ENCODE measurements around the gene DDX25.
A peak's percentile ranks its signal among the peaks of the same experiment; 100 is the strongest.

DNA sequence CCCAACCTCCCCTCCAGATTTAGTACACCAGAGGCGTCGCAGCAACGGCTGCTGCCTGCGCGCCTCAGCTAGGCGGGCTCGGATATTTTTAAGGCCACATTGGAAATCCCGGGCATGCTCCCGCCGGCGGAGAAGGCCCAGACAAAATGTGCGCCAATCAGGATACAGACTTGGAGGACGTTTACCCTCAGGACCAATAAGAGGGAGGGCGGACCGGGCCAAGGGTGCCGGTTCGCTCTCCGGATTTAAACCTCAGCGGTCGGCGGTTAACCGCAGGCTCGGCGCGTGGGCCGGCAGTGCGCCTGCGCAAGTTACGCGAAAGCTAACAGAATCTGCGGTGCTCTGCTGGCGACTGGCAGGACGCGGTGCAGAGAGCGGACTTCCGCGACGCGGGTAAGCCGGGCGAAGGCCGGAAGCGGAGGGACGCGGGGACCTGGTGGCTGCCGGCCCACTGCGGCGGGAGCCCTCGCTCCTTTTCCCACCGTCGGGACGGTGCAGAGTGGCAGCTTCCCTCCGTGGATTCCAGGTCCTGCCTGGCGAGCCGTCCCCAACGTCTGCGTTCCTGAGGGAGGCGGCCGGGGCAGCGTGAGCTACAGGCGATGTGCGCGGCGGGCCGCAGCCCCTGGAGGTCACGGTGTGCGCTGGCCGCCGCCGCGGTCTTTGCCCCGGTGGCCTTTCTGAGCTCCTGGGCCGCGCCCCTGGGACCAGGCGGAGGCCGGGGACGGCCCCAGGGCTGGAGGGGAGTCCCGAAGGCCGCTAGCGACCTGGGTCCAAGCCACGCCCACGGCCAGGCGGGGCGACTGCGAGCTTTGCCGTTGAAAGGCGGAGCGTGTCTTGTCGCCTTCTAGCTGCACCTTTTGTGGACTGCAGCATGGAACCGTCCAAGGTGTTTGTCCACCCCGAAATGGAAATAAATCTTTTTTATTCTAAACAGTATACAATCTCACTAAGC, 16.7 kb upstream of the DDX25 start, which contains the start of gene HYLS1:
- TF ChIP-seq, protein P1, sequence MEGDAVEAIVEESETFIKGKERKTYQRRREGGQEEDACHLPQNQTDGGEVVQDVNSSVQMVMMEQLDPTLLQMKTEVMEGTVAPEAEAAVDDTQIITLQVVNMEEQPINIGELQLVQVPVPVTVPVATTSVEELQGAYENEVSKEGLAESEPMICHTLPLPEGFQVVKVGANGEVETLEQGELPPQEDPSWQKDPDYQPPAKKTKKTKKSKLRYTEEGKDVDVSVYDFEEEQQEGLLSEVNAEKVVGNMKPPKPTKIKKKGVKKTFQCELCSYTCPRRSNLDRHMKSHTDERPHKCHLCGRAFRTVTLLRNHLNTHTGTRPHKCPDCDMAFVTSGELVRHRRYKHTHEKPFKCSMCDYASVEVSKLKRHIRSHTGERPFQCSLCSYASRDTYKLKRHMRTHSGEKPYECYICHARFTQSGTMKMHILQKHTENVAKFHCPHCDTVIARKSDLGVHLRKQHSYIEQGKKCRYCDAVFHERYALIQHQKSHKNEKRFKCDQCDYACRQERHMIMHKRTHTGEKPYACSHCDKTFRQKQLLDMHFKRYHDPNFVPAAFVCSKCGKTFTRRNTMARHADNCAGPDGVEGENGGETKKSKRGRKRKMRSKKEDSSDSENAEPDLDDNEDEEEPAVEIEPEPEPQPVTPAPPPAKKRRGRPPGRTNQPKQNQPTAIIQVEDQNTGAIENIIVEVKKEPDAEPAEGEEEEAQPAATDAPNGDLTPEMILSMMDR (IDR thresholded peaks at IDR 0.05), result peak in 4 of 6 experiments; percentile 17 to 52 (median 36)
- peak; percentile 55 to 74 for TF ChIP-seq POLR2A (IDR thresholded peaks at IDR 0.05)
